Fibroblast of mammary gland (primary cell): ENCODE results near the gene AMZ2.
"Not testable (repeated sequence)": the region's sequence is repeated elsewhere in the genome, so short reads cannot be mapped to it uniquely, and the experiment has no call there.

Experiments
- DNase-seq: peaks from one replicate; pipeline ENCODE4 v3.0.0-alpha.2; 2010; ENCODE audit warnings: low read depth
- H3K4me3 ChIP-seq: 2 replicates; pipeline ENCODE4 v1.5.1; 2011; ENCODE audit warnings: low read depth, mild to moderate bottlenecking, low read length, moderate library complexity; ENCODE audit not compliant: control insufficient read depth
- CTCF ChIP-seq: conservative IDR thresholded peaks from 2 replicates; pipeline ENCODE4 v1.5.1; 2011; ENCODE audit warnings: low read depth, low read length, inconsistent platforms; ENCODE audit not compliant: control insufficient read depth, insufficient read depth

Gene AMZ2

GRCh38 chr17:68220186-68220585, 27.7 kb upstream of the AMZ2 start:
- not testable (repeated sequence) for H3K4me3 ChIP-seq, DNase-seq

- H3K4me3 ChIP-seq = not testable (repeated sequence)
Measured at GRCh38 chr17:68220786-68221185, 27.1 kb upstream of the AMZ2 start.

GRCh38 chr17:68221786-68222185, 26.1 kb upstream of the AMZ2 start:
- no peak overlapping the region for H3K4me3 ChIP-seq
- DNase-seq = no peak
- TF ChIP-seq CTCF = no peak

More at GRCh38 chr17:68220786-68221185, 27.1 kb upstream of the AMZ2 start:
- DNase-seq = not testable (repeated sequence)

DNA sequence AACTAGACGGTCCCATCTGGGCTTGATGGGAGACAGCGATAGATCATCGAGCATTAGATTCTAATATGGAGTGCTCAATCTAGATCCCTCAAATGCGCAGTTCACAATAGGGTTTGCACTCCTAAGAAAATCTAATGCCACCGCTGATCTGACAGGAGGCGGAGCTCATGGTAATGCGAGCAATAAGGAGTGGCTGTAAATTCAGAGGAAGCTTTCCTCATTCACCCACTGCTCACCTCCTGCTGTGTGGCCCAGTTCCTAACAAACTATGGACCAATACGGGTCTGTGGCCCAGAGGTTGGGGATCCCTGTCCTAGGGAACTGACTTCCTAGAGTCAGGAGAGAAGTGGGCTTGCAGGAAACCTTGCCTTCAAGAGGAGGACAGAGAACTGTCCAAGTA, 25.2 kb upstream of the AMZ2 start:
- no peak overlapping the region for H3K4me3 ChIP-seq
- no peak for TF ChIP-seq CTCF
- no peak for DNase-seq

GRCh38 chr17:68225055-68225454, 22.8 kb upstream of the AMZ2 start:
- DNase-seq = not testable (repeated sequence)

DNA sequence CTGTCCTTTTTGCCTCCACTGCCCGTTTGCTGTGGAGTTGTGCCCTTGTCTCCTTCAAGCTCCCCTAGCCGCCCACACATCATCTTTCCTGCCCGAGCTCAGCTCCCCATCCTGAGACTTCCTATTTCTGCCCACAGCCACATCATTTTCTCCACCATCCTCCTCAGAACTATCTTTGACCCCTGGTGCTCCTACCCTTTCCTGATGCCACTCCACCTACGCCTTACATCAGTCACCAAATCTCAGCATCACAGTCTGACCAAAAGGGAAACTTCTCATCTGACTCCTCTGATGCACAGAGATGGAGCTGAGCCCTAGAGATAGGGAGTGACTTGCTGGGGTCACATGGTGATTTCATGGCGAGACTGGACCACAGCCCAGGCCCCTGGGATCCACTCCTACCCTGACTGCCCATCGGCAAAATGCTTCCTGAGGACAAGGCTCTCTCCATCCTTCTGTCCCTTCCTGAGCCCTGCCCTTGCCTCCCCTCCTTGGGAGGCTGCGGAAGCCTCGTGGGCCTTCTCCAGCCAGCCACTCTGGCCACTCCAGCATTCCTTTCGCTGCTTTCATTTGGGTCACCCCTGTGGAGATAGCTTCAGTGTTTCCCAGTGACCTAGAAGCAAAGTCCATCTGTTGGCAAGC, 19.7 kb upstream of the AMZ2 start:
- not testable (repeated sequence) for H3K4me3 ChIP-seq, DNase-seq

More at GRCh38 chr17:68225055-68225454, 22.8 kb upstream of the AMZ2 start:
- not testable (repeated sequence) for H3K4me3 ChIP-seq

- TF ChIP-seq CTCF = no peak
- no peak overlapping the region for H3K4me3 ChIP-seq
- no peak for DNase-seq
Measured at GRCh38 chr17:68228817-68229570, 18.8 kb upstream of the AMZ2 start.

- TF ChIP-seq CTCF = no peak
- no peak overlapping the region for H3K4me3 ChIP-seq
- no peak for DNase-seq
Measured at GRCh38 chr17:68229619-68230018, 18.2 kb upstream of the AMZ2 start.

DNA sequence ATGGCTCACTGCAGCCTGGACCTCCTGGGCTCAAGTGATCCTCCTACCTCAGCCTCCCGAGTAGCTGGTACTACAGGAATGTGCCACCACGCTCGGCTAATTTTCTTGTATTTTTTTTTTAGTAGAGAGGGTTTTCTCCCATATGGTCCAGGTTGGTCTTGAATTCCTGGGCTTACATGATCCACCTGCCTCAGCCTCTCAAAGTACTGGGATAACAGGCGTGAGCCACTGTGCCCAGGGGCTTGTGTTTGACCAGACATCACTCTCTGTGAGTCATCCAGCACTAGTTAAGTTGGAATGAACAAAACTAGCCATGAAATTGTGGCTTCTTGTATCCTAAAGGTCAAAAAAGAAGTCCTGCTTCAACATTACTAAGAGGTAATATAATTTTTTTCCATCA, 16.7 kb upstream of the AMZ2 start:
- H3K4me3 ChIP-seq, DNase-seq: not testable (repeated sequence)
